ENCODE data around the gene C11orf98. TPM values are rescaled to one million over a fixed set of nuclear protein-coding genes. Genes with fewer than 3 reads are reported as not detected.

Gene C11orf98
- total RNA-seq: 19.9 and 31.8 TPM in 2 replicates

GRCh38 chr11:62665075-62665598, at the start of gene C11orf98, which contains the start of gene CSKMT:
Gene C11orf98, minus strand, starts transcription at chr11:62665210. Its CDS starts 41 bp downstream, at chr11:62665169.
Gene CSKMT, plus strand, starts transcription at chr11:62665312. Its CDS starts 568 bp downstream, at chr11:62665880.

GRCh38 chr11:62707277-62707861, 42.4 kb upstream of the C11orf98 start, which contains the start of the genes BSCL2 and GNG3:
Gene BSCL2, minus strand, starts transcription at chr11:62707424. Its CDS starts 229 bp downstream, at chr11:62707195.
Gene GNG3, plus strand, starts transcription at chr11:62707676. Its CDS starts 620 bp downstream, at chr11:62708296.

GRCh38 chr11:62689421-62690183, 24.6 kb upstream of the C11orf98 start, which contains the start of gene LRRN4CL:
Gene LRRN4CL, minus strand, starts transcription at chr11:62689530. Its CDS starts 1,022 bp downstream, at chr11:62688508.

GRCh38 chr11:62678770-62679696, 14.0 kb upstream of the C11orf98 start, which contains the start of gene UBXN1:
Gene UBXN1, minus strand, starts transcription at chr11:62679073. Its CDS starts 150 bp downstream, at chr11:62678923.

GRCh38 chr11:62671608-62672389, 6.8 kb upstream of the C11orf98 start, which contains the start of the genes LBHD1 and UQCC3:
Gene LBHD1, minus strand, starts transcription at chr11:62672267. Its CDS starts 2,236 bp downstream, at chr11:62670031.
Gene UQCC3, plus strand, starts transcription at chr11:62671673. Its CDS starts 73 bp downstream, at chr11:62671746.

GRCh38 chr11:62645946-62646824, 18.8 kb downstream of the C11orf98 start, which contains the start of gene GANAB:
Gene GANAB, minus strand, starts transcription at chr11:62646613. Its CDS starts 14 bp downstream, at chr11:62646599.

GRCh38 chr11:62621567-62622470, 43.2 kb downstream of the C11orf98 start, which contains the start of gene B3GAT3:
Gene B3GAT3, minus strand, starts transcription at chr11:62621986. Its CDS starts 39 bp downstream, at chr11:62621947.

Small RNA genes lying within 50 kb of the gene (small RNA-seq; reads per million reads assigned to genes)
- gene SNORA57 (ENCODE audit: low replicate concordance): not detected

Other genes starting within 250 kb of the C11orf98 start
- gene SCGB1A1, start 246.2 kb downstream of the C11orf98 start, total RNA-seq: not detected in 2 replicates
- 206 and 490 TPM in 2 replicates for gene AHNAK, start 118.4 kb downstream of the C11orf98 start, total RNA-seq
- 914 and 1,622 TPM in 2 replicates for gene EEF1G, start 91.3 kb downstream of the C11orf98 start, total RNA-seq
- gene TUT1, start 73.7 kb downstream of the C11orf98 start, total RNA-seq: 7.4 and 8.4 TPM in 2 replicates
- 82.7 and 179 TPM in 2 replicates for gene MTA2, start 63.3 kb downstream of the C11orf98 start, total RNA-seq
- gene EML3, start 52.4 kb downstream of the C11orf98 start, total RNA-seq: 17.9 and 20.3 TPM in 2 replicates
- 1.3 and 4.6 TPM in 2 replicates for gene ROM1, start 52.0 kb downstream of the C11orf98 start, total RNA-seq
- gene B3GAT3, start 43.2 kb downstream of the C11orf98 start, total RNA-seq: 34.6 and 47.0 TPM in 2 replicates
- gene GANAB, start 18.6 kb downstream of the C11orf98 start, total RNA-seq: 222 and 365 TPM in 2 replicates
- gene INTS5, start 11.9 kb downstream of the C11orf98 start, total RNA-seq: 19.0 and 38.4 TPM in 2 replicates
- gene CSKMT, start 102 bp upstream of the C11orf98 start, total RNA-seq: 5.3 and 10.0 TPM in 2 replicates
- 4.6 and 7.6 TPM in 2 replicates for gene UQCC3, start 6.5 kb upstream of the C11orf98 start, total RNA-seq
- gene LBHD1, start 7.1 kb upstream of the C11orf98 start, total RNA-seq: 5.2 and 5.5 TPM in 2 replicates
- 62.4 and 230 TPM in 2 replicates for gene UBXN1, start 13.9 kb upstream of the C11orf98 start, total RNA-seq
- gene LRRN4CL, start 24.3 kb upstream of the C11orf98 start, total RNA-seq: 3.7 and 4.7 TPM in 2 replicates
- gene BSCL2, start 42.2 kb upstream of the C11orf98 start, total RNA-seq: 42.2 and 63.7 TPM in 2 replicates
- gene GNG3, start 42.5 kb upstream of the C11orf98 start, total RNA-seq: not detected in 2 replicates
- 7.0 and 16.3 TPM in 2 replicates for gene HNRNPUL2, start 62.2 kb upstream of the C11orf98 start, total RNA-seq
- gene TTC9C, start 63.3 kb upstream of the C11orf98 start, total RNA-seq: 39.8 and 49.1 TPM in 2 replicates
- 15.1 and 18.3 TPM in 2 replicates for gene ZBTB3, start 89.0 kb upstream of the C11orf98 start, total RNA-seq
- 54.0 and 56.0 TPM in 2 replicates for gene POLR2G, start 96.4 kb upstream of the C11orf98 start, total RNA-seq
- gene TAF6L, start 106.2 kb upstream of the C11orf98 start, total RNA-seq: 19.3 and 29.5 TPM in 2 replicates
- 42.2 and 50.7 TPM in 2 replicates for gene TMEM179B, start 122.2 kb upstream of the C11orf98 start, total RNA-seq
- gene TMEM223, start 126.8 kb upstream of the C11orf98 start, total RNA-seq: 11.2 and 21.0 TPM in 2 replicates
- gene NXF1, start 140.2 kb upstream of the C11orf98 start, total RNA-seq: 35.2 and 49.5 TPM in 2 replicates
- gene STX5, start 166.8 kb upstream of the C11orf98 start, total RNA-seq: 48.7 and 70.2 TPM in 2 replicates
- not detected in 2 replicates for gene TEX54, start 167.6 kb upstream of the C11orf98 start, total RNA-seq
- gene WDR74, start 174.4 kb upstream of the C11orf98 start, total RNA-seq: 44.6 and 56.4 TPM in 2 replicates
- 160 and 906 TPM in 2 replicates for gene SLC3A2, start 215.7 kb upstream of the C11orf98 start, total RNA-seq

Measured in placental pericyte (primary cell).